ENCODE data around the gene ATP9B. TPM values are rescaled to one million over a fixed set of nuclear protein-coding genes. Genes with fewer than 3 reads are reported as not detected.
A peak's percentile ranks its signal among the peaks of the same experiment; 100 is the strongest.
"Not testable (repeated sequence)": the region's sequence is repeated elsewhere in the genome, so short reads cannot be mapped to it uniquely, and the experiment has no call there.

ATP9B gene
- total RNA-seq, 1 donor from 2014 or later, result 69.1 TPM

DNA sequence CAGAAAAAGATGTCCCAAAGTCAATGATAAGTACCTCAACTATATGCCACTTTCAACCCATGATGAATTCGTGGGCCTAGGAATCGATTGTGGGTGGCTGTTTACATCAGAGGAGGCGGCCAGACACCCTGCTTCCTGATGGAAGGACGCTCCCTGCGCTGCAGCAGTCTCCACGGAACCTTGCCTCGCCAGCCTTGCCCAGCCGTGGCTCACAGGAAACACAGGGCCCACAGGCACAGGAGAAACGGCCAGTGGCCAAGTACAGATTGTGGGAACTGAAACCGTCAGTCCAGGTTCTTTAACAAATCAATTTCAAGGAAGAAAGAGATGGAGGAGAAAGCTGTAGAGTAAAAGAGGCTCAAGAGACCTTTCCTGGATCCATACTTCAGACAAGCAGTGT, 225.0 kb downstream of the ATP9B start:
- DNase-seq, result no peak

GRCh38 chr18:79299272-79299671, 230.1 kb downstream of the ATP9B start:
- no peak for DNase-seq

DNA sequence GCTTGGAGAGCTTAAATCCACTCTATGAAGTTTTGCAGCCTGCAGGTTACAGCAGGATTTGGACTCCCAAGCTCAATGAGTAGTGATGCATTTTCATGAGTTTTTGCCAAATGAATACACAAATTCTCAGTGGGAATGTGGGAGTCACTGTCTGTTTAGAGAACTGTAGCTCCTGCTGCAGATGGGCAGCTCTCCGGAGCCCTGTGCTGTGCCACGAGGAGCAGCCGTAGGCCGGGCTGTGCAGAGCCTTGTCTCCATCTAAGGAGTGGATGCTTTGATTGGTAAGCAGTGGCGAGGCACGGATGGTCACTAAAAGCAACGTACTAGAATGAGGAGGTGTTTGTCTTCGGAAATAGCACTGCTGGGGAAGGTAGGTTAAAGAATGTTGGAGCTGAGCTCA, 230.5 kb downstream of the ATP9B start:
- peak; percentile 24 for DNase-seq

- DNase-seq, result no peak
Measured at GRCh38 chr18:79300413-79300812, 231.2 kb downstream of the ATP9B start.

DNA sequence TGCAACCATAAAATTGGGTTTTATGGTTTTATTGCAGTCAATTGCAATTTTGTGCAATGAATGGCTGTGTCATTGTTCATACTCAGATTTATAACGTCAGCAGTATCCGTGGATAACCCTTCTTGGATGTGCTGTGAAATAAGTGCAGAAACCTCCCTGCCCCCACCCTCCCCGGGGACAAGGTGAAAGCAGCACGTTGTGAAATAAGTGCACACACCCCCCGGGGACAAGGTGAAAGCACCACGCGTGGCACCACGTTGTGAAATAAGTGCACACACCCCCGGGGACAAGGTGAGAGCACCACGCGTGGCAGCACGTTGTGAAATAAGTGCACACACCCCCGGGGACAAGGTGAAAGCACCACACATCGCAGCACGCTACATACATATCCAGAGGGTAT, 232.9 kb downstream of the ATP9B start:
- DNase-seq, result no peak

GRCh38 chr18:79305911-79306310, 236.7 kb downstream of the ATP9B start:
- DNase-seq, result no peak

- no peak for DNase-seq
Measured at GRCh38 chr18:79309614-79310358, 240.6 kb downstream of the ATP9B start.

GRCh38 chr18:79314838-79315388, 245.7 kb downstream of the ATP9B start:
- no peak for DNase-seq

DNA sequence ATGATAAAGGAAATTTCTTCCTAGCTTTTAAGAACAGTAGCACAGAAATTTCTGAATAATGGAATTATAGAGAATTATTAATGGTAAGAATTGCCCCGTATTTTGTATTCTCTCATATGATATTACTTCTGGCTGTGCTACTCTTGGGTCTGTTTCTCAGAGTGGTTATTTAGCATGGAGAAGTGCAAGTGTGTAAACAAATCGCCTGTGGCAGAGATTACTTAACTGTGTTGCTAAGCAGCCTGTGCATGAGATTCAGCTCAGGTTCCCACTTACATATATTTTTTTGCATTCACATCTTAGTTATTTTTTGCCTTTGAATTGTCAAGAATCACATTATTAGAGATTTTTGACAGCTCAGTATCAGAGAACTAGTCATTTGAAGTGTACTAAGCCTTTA, 246.4 kb downstream of the ATP9B start:
- DNase-seq, result no peak

GRCh38 chr18:79317703-79318102, 248.5 kb downstream of the ATP9B start:
- no peak for DNase-seq

DNA sequence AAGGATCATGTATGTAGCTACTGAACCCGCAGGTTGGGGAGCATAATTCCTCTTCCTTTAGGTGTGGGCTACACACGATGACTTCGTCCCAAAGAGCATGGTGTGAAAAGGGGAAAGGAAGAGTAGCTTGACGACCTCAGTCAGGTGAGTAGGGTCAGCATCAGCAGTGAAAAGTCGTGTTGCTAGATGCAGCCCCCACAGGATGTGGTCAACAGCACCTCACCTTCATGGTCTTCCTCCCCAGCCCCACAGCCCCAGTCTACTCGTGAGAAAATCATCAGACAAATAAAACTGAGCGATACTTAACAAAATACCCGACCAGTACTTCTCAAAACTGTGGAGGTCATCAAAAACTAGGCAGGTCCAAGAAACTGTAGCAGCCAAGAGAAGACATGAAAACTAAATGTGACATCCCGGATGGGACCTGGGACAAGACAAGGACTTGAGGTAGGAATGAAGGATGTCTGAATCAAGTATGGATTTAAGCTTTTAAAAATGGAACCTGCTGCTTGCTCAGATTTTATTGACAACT, 249.0 kb downstream of the ATP9B start:
- no peak for DNase-seq

- no peak for DNase-seq
Measured at GRCh38 chr18:79320216-79320850, 251.1 kb downstream of the ATP9B start.

DNA sequence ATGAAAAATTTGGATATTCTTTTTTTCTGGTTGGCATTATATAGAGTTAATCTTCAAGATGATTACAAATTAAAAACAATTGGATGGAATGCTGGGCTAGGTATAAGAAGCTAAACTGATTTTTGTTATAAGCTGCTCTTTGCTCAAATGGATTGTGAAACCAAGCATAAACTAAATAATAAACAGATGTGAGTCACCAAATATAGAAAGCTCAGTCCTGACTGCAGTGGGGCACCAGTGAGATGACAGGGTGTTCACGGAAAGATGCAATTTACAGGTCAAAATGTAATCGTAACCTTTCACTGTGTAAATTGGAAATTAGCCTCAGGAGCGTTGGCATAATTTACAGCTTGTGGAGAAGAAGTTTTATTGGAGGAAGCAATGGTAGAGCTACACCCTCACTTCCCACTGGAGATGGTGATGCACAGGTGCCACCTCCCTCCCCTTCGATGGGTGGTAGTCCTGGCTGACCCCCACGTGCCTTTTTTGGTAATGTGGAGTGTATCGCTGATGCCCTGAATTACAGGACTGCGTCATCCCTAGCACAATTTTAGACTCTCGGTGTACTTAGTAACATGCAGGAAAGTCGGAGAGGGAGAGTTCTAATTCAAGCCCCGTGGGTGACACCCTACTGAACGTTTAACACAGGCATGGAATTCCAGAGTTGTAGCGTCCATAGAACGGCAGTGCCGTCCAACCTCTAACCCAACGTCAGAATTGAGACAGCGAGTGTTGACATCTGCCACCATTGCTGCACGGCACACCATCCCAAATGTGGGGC, 252.6 kb downstream of the ATP9B start:
- DNase-seq, result no peak

- DNase-seq, result no peak
Measured at GRCh38 chr18:79322441-79322840, 253.2 kb downstream of the ATP9B start.

GRCh38 chr18:79323471-79323870, 254.3 kb downstream of the ATP9B start:
- no peak for DNase-seq

- DNase-seq, result no peak
Measured at GRCh38 chr18:79326413-79327198, 257.4 kb downstream of the ATP9B start.

DNA sequence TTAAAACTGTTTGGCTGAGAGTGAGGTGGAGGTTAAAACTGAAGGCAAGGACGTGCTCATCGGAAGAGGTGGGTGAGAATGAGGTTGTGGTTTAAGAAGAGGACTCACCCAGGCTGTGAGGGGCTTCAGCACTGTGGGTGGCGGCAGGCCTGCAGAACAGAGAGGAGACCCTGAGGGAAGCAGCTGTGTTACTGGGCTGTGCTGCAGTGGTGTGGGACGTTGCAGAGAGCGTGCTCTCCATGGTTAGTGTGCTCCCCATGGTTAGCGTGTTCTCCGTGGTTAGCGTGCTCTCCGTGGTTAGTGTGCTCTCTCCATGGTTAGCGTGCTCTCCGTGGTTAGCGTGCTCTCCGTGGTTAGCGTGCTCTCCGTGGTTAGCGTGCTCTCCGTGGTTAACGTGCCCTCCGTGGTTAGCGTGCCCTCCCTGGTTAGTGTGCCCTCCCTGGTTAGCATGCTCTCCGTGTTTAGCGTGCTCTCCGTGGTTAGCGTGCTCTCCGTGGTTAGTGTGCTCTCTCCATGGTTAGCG, 258.1 kb downstream of the ATP9B start:
- DNase-seq, result no peak

- not testable (repeated sequence) for DNase-seq
Measured at GRCh38 chr18:79327915-79328314, 258.7 kb downstream of the ATP9B start.

- DNase-seq, result no peak
Measured at GRCh38 chr18:79328887-79329286, 259.7 kb downstream of the ATP9B start.

- DNase-seq, result no peak
Measured at GRCh38 chr18:79329786-79330185, 260.6 kb downstream of the ATP9B start.

DNA sequence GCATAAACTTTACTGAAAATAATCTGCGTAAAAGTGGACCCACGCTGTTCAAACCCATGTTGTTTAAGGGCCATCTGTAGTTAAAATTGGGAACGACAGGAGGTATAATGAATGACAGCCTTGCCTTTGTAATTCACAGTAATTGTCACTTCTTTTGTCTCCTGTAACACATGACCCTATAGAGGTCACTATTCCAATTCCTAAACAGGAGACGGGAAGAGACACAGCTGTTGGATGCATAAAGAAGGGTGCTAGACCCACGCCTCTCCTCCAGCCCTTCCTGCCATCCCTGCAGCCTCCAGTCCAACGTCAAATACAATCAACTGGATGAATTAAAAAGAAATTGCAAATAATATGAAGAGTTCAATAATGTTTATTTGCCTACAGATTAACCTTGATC, 263.5 kb downstream of the ATP9B start:
- no peak for DNase-seq

DNA sequence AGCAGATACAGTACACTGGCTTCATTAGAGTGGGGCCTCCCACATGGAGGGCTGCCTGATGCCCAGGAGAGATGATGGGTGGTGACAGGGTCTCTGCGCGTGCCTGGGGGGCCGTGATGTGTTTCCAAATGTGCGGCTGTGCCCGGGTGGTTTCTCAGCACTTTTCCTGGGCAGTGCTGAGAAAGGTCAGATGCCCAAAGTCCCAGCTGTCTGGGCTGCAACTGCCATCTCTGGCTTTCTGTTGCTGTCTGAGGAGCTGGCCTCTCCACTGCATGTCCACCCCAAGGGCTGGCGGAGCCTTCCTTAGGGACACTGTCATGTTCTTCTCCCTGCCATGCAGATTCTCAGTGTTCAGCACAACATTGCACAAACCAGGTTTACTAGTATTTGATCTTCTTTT, 263.9 kb downstream of the ATP9B start:
- no peak for DNase-seq

Measured in occipital lobe (tissue), 2 donors.